NCI-H524 (cell line): Measurements from ENCODE around the gene TBC1D8.
A peak's percentile ranks its signal among the peaks of the same experiment; 100 is the strongest.

Source experiments
- DNase-seq, 2 experiments: peaks; one replicate each; lab custom pipeline; 2025; lab: John Stamatoyannopoulos, UW

TBC1D8 gene

DNA sequence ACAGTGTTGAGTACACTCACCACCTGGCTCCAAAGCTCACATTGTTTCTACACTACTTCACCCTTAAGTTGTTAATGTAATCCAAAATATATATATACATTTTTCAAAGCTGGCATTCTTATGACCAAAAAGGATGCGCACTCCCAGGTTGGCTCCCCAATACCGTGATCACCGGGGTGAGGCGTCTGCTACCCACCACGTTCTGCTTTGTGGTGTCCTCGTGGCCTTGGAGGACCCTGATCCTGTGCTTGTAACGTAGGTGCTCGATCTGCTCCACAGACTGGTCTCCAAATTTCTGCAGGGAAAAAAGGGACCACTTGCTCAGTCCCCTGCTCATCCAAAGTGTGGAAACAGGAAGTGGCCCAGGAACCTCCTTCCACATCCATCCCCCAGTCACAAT, 123.3 kb downstream of the TBC1D8 start:
- DNase-seq: no peak

DNA sequence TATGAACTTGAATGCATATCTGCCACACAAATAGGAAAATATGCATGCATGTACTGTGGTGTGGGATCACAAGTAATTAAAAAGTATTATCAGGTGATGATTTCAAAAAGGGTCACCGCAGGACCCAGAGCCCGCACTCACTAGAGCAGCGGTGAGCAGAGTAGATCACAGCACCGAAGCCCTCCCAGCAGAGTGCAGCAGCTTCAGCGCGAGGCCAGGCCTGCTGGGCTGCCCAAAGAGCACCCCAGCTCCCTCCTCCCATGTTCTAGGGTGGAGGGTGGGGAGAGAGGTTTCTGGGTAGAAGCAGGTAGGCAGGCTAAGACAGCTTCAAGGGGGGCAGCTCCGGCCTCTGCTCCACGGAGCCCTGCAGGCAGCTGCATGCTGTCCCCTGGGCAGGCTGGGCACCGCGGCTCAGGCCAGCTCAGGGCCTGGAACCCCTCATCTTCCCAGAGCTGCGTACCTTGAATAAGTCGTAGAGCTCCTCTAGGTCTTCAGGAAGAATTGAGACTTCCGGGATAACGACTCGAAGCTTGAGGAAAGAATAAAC, 124.2 kb downstream of the TBC1D8 start:
- DNase-seq: no peak

DNA sequence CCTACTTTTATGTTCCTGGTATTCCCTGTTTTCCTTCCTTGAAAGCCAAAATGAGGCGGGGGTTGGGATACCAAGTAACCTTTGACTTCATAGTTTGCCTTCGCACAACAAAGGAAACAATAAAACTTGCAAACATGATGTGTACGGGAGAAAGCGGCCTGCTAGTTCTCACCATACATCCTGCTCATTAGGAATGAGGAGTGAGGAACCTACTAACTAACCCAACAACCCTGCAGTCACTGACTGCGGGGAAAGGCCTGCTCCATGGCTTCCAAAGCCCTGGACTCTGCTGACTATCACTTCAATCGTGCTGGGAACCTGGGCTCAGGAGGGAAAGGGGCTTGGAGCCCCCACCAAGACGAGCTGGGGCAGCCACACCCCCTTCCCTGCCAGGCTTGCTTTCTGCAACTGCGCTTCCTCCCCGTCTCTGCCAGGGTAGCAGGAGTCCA, 124.9 kb downstream of the TBC1D8 start:
- DNase-seq: no peak

DNA sequence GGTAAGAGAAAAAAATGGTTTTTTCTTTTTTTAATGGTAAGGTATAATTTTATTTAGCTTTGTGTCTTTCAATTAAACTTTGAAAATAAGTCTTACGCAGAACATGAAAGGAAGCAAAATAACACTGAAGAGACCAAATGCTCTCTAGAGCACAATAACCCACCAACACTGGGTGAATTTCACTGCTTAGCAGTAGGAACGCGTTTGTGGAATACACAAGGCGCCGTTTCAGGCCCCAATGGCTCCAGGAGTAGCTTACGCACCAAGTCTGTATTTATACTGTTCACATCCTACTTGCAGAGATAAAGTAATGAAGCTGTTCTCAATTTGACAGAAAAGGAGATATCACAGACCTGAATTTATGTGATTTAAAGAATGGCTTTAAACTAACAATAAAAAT, 125.6 kb downstream of the TBC1D8 start:
- no peak for DNase-seq

DNA sequence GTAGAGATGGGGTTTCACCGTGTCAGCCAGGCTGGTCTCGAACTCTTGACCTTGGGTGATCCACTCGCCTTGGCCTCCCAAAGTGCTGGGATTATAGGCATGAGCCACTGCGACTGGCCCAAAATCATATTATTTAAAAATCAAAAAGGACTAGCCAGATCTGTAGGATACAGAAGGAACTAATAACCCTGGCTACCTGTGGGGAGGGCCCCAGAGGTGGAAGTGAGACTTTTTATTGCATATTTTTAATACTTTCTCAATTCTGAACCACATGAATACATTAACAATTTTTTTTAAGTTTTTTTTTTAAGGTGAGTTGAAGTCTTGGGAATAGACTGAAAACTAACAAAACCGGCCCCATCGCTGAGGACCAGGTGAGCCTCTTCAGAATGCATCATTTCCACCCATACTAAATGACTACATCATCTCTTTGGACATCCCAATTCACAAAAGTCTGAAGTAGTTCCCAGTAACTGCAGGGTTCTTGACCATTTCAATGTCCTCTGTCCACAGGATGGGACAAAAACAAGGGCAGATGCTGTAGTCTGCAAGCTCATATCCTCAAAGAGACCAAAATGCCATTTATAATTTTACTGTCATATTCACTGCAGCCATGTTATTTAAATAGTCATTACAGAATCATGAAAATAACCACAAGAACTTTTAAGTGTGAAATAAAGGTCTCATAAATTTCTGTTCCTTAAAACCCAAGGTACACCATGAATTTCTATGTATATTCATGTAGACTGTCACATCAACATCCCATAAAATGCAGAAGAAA, 127.7 kb downstream of the TBC1D8 start:
- no peak for DNase-seq

DNA sequence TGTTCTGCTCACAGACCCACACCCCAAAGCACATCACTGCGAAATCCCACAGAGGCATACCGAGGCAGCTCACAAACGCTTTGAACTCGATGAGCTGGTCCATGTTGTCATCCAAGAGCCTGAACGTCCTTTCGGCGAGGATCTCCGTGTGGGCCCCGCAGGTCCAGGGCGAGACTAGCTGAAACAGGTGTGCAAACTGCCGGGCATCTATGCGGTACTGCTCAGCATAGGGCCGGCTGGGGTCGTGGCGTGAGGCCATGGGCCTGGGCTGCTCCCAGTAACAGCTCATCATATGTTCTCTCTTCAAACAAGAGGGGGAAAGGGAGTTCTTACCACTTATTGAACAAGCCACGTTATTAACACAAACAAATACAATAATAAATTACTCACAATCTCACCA, 129.0 kb downstream of the TBC1D8 start:
- DNase-seq: no peak

DNA sequence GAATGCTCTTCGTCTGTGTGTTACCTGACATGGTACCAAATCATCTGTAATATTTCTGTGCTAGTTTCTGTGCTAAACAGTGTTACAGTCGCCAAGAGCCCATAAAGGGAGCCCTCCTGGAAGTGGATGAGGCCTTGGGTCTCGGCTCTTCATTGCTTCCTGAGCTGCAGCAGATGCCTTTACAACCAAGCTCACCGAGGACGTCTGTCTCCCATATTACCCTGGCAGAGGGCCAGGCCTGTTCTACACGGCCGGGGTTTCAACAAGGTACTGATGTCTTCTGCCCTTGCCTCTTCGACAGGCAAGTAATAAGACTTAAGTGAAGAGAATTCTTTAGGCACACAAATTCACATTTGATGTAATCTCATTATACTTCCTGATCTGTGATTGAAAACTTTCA, 132.2 kb downstream of the TBC1D8 start:
- DNase-seq: peak in 1 of 2 experiments; percentile 12

- DNase-seq: no peak
These were observed 133.8 kb downstream of the TBC1D8 start for GRCh38 chr2:101017371-101017770.

- no peak for DNase-seq
These were observed 136.8 kb downstream of the TBC1D8 start for GRCh38 chr2:101014264-101014857.

DNA sequence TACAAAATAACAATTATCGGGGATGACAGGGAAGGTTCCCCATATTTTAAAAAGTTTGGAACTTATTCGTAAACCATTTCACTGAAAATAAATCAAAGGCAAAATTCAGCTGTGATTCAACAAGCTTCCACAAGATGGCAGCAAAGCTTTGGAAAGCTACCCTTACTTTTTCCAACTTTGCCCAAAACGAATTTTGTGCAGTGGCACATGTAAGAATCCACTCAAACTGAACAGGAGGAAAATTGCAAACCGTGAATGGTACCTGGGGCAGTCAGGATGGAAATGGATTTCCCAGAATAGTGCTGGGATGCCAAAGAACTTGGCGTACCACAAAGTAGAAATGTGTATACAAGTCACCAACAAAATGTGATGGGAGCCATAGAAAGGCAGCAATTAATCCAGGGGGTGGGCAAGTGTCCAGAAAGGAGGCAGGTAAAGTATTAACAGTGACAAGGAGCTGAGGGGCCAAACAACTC, 138.4 kb downstream of the TBC1D8 start:
- DNase-seq: peak in 1 of 2 experiments; percentile 24

DNA sequence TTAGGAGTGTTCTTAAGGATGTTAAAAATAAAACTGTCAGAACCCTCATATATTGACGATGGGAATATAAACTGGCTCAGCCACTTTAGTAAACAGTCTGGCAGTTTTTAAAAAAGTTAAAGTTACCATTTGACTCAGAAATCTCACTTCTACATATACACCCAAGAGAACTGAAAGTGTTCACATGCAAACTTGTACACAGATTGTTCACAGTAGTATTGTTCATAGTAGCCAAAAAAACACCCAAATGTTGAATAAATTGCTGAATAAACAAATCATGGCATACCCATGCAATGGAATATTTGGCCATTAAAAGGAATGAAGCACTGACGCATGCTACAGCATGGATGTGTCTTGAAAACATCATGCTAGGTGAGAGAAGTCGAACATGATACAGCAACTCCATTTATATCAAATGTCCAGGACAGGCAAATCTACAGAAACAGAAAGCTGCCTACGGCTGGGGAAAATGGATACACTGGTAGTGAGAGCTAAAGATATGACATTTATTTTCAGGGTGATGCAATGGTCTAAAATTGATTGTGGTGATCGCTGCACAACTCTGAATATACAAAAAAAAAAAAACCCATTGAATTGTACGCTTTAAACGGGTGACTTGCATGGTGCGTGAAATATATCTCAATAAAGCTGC, 139.0 kb downstream of the TBC1D8 start:
- DNase-seq: no peak

DNA sequence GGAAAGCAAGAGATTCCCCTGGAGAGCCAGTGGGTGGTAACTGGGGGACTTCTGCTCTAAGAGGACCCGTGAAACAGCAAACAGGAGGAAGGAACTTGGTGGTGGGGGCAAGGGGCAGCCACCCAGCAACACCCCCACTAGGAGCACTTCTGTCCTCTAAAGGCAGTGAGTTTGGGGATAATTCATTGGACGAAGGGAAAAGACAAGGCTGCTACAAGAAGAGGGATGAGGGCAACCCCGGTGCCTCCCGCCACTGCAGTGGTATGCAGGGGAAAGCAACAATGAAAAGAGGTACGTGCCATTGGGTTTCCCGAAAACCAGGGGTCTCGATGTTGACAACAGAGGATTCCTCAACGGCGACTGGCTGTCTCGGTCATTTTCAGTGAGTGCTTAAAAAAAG, 140.0 kb downstream of the TBC1D8 start:
- no peak for DNase-seq

GRCh38 chr2:101007415-101008345, 143.5 kb downstream of the TBC1D8 start:
- DNase-seq: peak in 1 of 2 experiments; percentile 8

GRCh38 chr2:101006065-101006715, 145.0 kb downstream of the TBC1D8 start:
- DNase-seq: no peak

GRCh38 chr2:101004620-101005325, 146.4 kb downstream of the TBC1D8 start:
- DNase-seq: no peak

GRCh38 chr2:101003278-101003775, 147.9 kb downstream of the TBC1D8 start:
- DNase-seq: peak in 1 of 2 experiments; percentile 19

- no peak for DNase-seq
These were observed 148.5 kb downstream of the TBC1D8 start for GRCh38 chr2:101002562-101003277.

GRCh38 chr2:101001691-101002561, 149.3 kb downstream of the TBC1D8 start, which contains the start of gene RPL31:
RPL31 (plus strand) TSS chr2:101002289; CDS start chr2:101002702, 413 bp downstream.
- peak; percentile 90 to 94 for DNase-seq
